Hepatocyte (in vitro differentiated cells): ENCODE results near the gene FRZB.

Source experiments
- EZH2 ChIP-seq: fragments of 200-600 bp; sonication (generic); IDR thresholded peaks from 2 replicates; pipeline ENCODE4 v1.6.1; 2016; ENCODE audit warnings: antibody characterized with exemption, mild to moderate bottlenecking, borderline replicate concordance
- EZH2phosphoT487 ChIP-seq: fragments of 200-600 bp; sonication (generic); IDR thresholded peaks from one replicate; pipeline ENCODE4 v1.6.1; 2018; ENCODE audit warnings: antibody characterized with exemption, mild to moderate bottlenecking, low read depth, moderate library complexity; ENCODE audit not compliant: unreplicated experiment, severe bottlenecking
- TF ChIP-seq, protein P1 (sequence below): fragments of 200-600 bp; sonication (generic); IDR thresholded peaks from 2 replicates; pipeline ENCODE4 v1.5.1; 2016; ENCODE audit warnings: antibody characterized with exemption, mild to moderate bottlenecking; ENCODE audit not compliant: poor library complexity

DNA sequence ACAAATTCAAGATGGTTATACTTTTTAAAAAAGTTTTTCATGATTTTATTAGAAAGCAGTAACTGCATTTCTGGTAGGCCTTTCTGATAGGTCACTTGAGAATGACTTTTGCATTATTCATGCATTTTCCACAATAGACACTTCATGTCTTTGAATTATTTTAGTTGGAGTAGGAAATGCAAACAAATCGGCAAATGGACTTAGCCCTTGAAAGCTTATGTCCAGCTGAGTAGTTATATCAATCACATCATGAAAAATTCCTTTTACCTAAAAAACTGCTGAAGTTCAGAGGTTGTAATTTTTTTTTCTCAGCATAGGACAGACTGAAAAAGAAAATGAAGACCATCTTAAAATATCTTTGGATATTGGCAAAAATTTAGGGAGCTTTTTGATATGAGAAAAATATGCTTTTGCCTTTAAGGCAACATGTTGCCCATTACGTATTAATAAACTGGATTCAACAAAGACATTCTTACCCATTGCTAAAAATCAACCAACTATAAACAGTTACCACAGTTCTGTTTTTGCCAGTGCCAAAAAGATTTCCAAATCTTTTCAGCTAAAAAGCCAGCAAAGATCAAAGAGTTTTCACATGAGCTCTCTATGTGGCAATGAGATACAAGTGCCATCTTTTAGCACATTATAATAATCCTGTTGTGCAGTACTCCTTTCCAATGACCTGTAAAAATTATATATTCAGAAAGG is 45.5 kb upstream of the FRZB start:
- TF ChIP-seq EZH2 (no peak), EZH2phosphoT487 (no peak)
- TF ChIP-seq, protein P1, sequence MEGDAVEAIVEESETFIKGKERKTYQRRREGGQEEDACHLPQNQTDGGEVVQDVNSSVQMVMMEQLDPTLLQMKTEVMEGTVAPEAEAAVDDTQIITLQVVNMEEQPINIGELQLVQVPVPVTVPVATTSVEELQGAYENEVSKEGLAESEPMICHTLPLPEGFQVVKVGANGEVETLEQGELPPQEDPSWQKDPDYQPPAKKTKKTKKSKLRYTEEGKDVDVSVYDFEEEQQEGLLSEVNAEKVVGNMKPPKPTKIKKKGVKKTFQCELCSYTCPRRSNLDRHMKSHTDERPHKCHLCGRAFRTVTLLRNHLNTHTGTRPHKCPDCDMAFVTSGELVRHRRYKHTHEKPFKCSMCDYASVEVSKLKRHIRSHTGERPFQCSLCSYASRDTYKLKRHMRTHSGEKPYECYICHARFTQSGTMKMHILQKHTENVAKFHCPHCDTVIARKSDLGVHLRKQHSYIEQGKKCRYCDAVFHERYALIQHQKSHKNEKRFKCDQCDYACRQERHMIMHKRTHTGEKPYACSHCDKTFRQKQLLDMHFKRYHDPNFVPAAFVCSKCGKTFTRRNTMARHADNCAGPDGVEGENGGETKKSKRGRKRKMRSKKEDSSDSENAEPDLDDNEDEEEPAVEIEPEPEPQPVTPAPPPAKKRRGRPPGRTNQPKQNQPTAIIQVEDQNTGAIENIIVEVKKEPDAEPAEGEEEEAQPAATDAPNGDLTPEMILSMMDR = no peak
